Heart left ventricle (tissue), 13 donors: ENCODE data around the gene SBNO2.
"Not testable (repeated sequence)": the region's sequence is repeated elsewhere in the genome, so short reads cannot be mapped to it uniquely, and the experiment has no call there.

ENCODE experiments used
- CTCF ChIP-seq, 12 donors: fragments of 200-600 bp; sonication (generic) in 4 of 12; IDR thresholded peaks; one replicate each; pipeline versions ENCODE4 v1.5.0 to v1.8.0; 2018 to 2022; ENCODE audit warnings: antibody characterized with exemption in 12 of 12, mild to moderate bottlenecking in 5 of 12
- POLR2A ChIP-seq, 2 donors: fragments of 450-650 bp; IDR thresholded peaks; one replicate each; pipeline ENCODE4 v1.6.1; 2017; ENCODE audit warnings: antibody characterized with exemption in 2 of 2, mild to moderate bottlenecking in 2 of 2, moderate library complexity in 2 of 2
- donor health status: ischemic (EF 13 %, LVEDD 7.1; RV severe dilation, severe dysfunction).
- donor health status: DM: no; HTN: yes; CAD: no.
- donor health status: DM: no; HTN: no; CAD: no.
- donor health status: ischemic (EF 25% LVEDD 6.9; RV normal size, moderate dysfunction).
- donor health status: ischemic (EF 25% LVEDD 5.7; RV mildly dilated, moderate dysfunction).
- donor health status: ischemic (EF 35%, LVEDD 5.7; RV mildly dilated, moderate dysfunction).
- donor health status: nonischemic (EF 11% LVEDD 7.7; RV severe dilation, severe dysfunction).
- donor health status: DM: yes; HTN: yes; CAD: no.
- donor health status: PGD.
- donor health status: ischemic (EF 29% LVEDD 5.4; RV normal size, mild dysfunction).
- donor health status: nonischemic (EF 23%, LVEDD 6.1; RV moderate dilation, normal function).

GRCh38 chr19:1114728-1115127 is 59.3 kb downstream of the SBNO2 start:
- TF ChIP-seq POLR2A, CTCF (IDR thresholded peaks at IDR 0.05): not testable (repeated sequence)
